B cell (primary cell): ENCODE data around the gene RABEP2. TPM values are rescaled to one million over a fixed set of nuclear protein-coding genes. Genes with fewer than 3 reads are reported as not detected.

Source experiments
- ATAC-seq: fragments of 200-7000 bp; cut with Tn5 transposase; one replicate; pipeline ENCODE4 v1.10.0; 2021; ENCODE audit warnings: low read depth, mild to moderate bottlenecking, moderate number of reproducible peaks, moderate library complexity
- CTCF ChIA-PET: fragments of 350-600 bp; sonication (Branson Sonifier 250); formaldehyde crosslinking; loops from one replicate; lab custom pipeline; 2021; ENCODE audit warnings: antibody characterized with exemption, inconsistent platforms; lab: Charles Lee
- POLR2A ChIA-PET: fragments of 350-600 bp; sonication (Branson Sonifier 250); formaldehyde crosslinking; loops from one replicate; lab custom pipeline; 2021; ENCODE audit warnings: antibody characterized with exemption; lab: Charles Lee
- DNase-seq: peaks from one replicate; pipeline ENCODE4 v3.0.0; 2013
- H2AFZ ChIP-seq: 2 replicates; pipeline ENCODE4 v1.6.1; 2012; ENCODE audit warnings: mild to moderate bottlenecking, low read depth, low read length; ENCODE audit not compliant: insufficient read depth, poor library complexity, severe bottlenecking
- H3K27ac ChIP-seq, 2 donors: 1 replicate in 1 of 2; 2 replicates in 1 of 2; pipeline ENCODE4 v1.5.1; 2012 to 2013; ENCODE audit warnings: low read length in 2 of 2, mild to moderate bottlenecking in 2 of 2, moderate library complexity in 1 of 2
- H3K27me3 ChIP-seq, 4 experiments: fragments of 200-600 bp in 1 of 4; sonication (generic) in 1 of 4; replicated peaks in 1 of 4; 1 replicate in 2 of 4; 2 replicates in 2 of 4; pipeline versions ENCODE4 v1.6.1 to v1.7.0; 2013 to 2016; ENCODE audit warnings: low read length in 3 of 4, mild to moderate bottlenecking in 2 of 4, mixed read lengths in 1 of 4, moderate library complexity in 1 of 4; ENCODE audit not compliant: insufficient read depth in 4 of 4, control insufficient read depth in 3 of 4; ENCODE audit errors: control extremely low read depth in 1 of 4
- H3K36me3 ChIP-seq, 2 experiments: replicated peaks in 1 of 2; 1 replicate in 1 of 2; 2 replicates in 1 of 2; pipeline versions ENCODE4 v1.6.1 to v1.7.1; 2013; ENCODE audit warnings: low read length in 1 of 2; ENCODE audit not compliant: insufficient read depth in 2 of 2, control insufficient read depth in 1 of 2; ENCODE audit errors: control extremely low read depth in 1 of 2, extremely low read depth in 1 of 2
- H3K4me1 ChIP-seq, 2 donors: fragments of 200-600 bp in 1 of 2; sonication (generic) in 1 of 2; 1 replicate in 1 of 2; 2 replicates in 1 of 2; pipeline versions ENCODE4 v1.5.1 to v1.6.1; 2013 to 2017; ENCODE audit warnings: low read length in 2 of 2; ENCODE audit not compliant: control insufficient read depth in 2 of 2, insufficient read depth in 2 of 2
- H3K4me2 ChIP-seq: replicated peaks from 2 replicates; pipeline ENCODE3; 2012; ENCODE audit warnings: mild to moderate bottlenecking, low read depth, low read length; ENCODE audit not compliant: poor library complexity, severe bottlenecking
- H3K4me3 ChIP-seq, 5 experiments: fragments of 200-600 bp in 1 of 5; sonication (generic) in 1 of 5; 1 replicate in 3 of 5; 2 replicates in 2 of 5; pipeline versions ENCODE4 v1.5.1 to v1.7.0; 2011 to 2016; ENCODE audit warnings: low read length in 4 of 5, mild to moderate bottlenecking in 4 of 5, low read depth in 2 of 5, control low read depth in 1 of 5, moderate library complexity in 1 of 5; ENCODE audit not compliant: insufficient read depth in 1 of 5; ENCODE audit errors: control extremely low read depth in 1 of 5, extremely low read depth in 1 of 5
- H3K79me2 ChIP-seq: fragments of 200-600 bp; sonication (generic); one replicate; pipeline ENCODE4 v1.6.0; 2016; ENCODE audit warnings: low read length; ENCODE audit not compliant: control insufficient read depth, insufficient read depth
- H3K9ac ChIP-seq: fragments of 200-600 bp; sonication (generic); 2 replicates; pipeline ENCODE4 v1.6.1; 2017; ENCODE audit warnings: mild to moderate bottlenecking, low read length, moderate library complexity
- H3K9me3 ChIP-seq, 3 donors: one replicate each; pipeline versions ENCODE4 v1.6.1 to v1.7.1; 2013; ENCODE audit warnings: low read length in 2 of 3; ENCODE audit not compliant: control insufficient read depth in 2 of 3, insufficient read depth in 1 of 3; ENCODE audit errors: control extremely low read depth in 1 of 3
- H4K20me1 ChIP-seq: 2 replicates; pipeline ENCODE4 v1.6.0; 2012; ENCODE audit warnings: mild to moderate bottlenecking, low read length; ENCODE audit not compliant: insufficient read depth, control insufficient read depth, poor library complexity, severe bottlenecking
- H3K27ac Mint-ChIP-seq: one replicate; pipeline ENCODE4 v1.8.0; 2021; ENCODE audit warnings: mixed read lengths
- H3K27me3 Mint-ChIP-seq: one replicate; pipeline ENCODE4 v1.8.0; 2021; ENCODE audit warnings: mixed read lengths
- H3K4me1 Mint-ChIP-seq: one replicate; pipeline ENCODE4 v1.8.0; 2021; ENCODE audit warnings: mixed read lengths
- H3K4me3 Mint-ChIP-seq: one replicate; pipeline ENCODE4 v1.8.0; 2021; ENCODE audit warnings: mixed read lengths
- H3K9me3 Mint-ChIP-seq: one replicate; pipeline ENCODE4 v1.8.0; 2022; ENCODE audit warnings: mixed read lengths; ENCODE audit not compliant: insufficient read depth
- CTCF ChIP-seq: fragments of 200-600 bp; IDR thresholded peaks from one replicate; pipeline ENCODE4 v1.8.0; 2022; ENCODE audit warnings: antibody characterized with exemption, mild to moderate bottlenecking
- EZH2 ChIP-seq: IDR thresholded peaks from 2 replicates; pipeline ENCODE4 v1.6.1; 2012; ENCODE audit warnings: borderline replicate concordance, low read depth, mild to moderate bottlenecking, moderate library complexity, low read length; ENCODE audit not compliant: insufficient read depth, poor library complexity, severe bottlenecking
- WGBS: methylation state at CpG from one replicate; pipeline ENCODE4 v1.1.5; 2013; ENCODE audit warnings: missing lambda C conversion rate; ENCODE audit not compliant: insufficient coverage; 5-methylcytosine and 5-hydroxymethylcytosine counted together
- intact Hi-C: fragments of 100-400 bp; cut with micrococcal nuclease; formaldehyde crosslinking; loops from one replicate; pipeline ENCODE4 v1.10.0; 2022
- polyA plus RNA-seq: library from polyadenylated mRNA; depleted of rRNA; stranded (reverse); fragments of >200 nt; gene quantifications from 2 replicates; pipeline ENCODE4 v1.2.3, GENCODE V29; 2012
- total RNA-seq, 2 donors: library from RNA; stranded (reverse); fragments of 120-200 nt in 1 of 2; gene quantifications; 1 replicate in 1 of 2; 2 replicates in 1 of 2; pipeline versions ENCODE4 v1.2.3 to v1.2.4, GENCODE V29; 2013 to 2022

Gene RABEP2
- total and polyA plus RNA-seq, 2 donors (not counting 1 experiment from before 2014, with no cell fraction given): 136 to 178 TPM

GRCh38 chr16:28867241-28867640 lies 57.8 kb downstream of the RABEP2 start:
- ATAC-seq: no peak
- H3K9me3 Mint-ChIP-seq: no peaks in the 10 kb centered on the region
- Histone ChIP-seq H3K9ac (no peak overlapping the region), H3K27ac (no peak overlapping the region), H3K9me3 (no peaks in the 10 kb centered on the region), H3K4me3 (no peak overlapping the region), H3K36me3 (peaks cover 2 to 36% of the 10 kb centered on the region in 2 experiments), H3K4me2 (no peak overlapping the region), H2AFZ (no peak overlapping the region), H3K4me1 (peaks cover 5 to 24% of the 10 kb centered on the region in 2 donors), H3K27me3 (no peaks in the 10 kb centered on the region), H3K79me2 (peaks cover 4% of the 10 kb centered on the region), H4K20me1 (peaks cover 28% of the 10 kb centered on the region)
- intact Hi-C loops: no loop called here
- DNase-seq: no peak
- 83% methylated on average over 2 of the region's 13 CpGs for WGBS
- POLR2A ChIA-PET: no interaction called here
- H3K27ac Mint-ChIP-seq: no peak overlapping the region
- H3K27me3 Mint-ChIP-seq: no peaks in the 10 kb centered on the region
- TF ChIP-seq EZH2: no peak
- no peak for TF ChIP-seq CTCF
- H3K4me3 Mint-ChIP-seq: no peak overlapping the region
- CTCF ChIA-PET: interaction anchor here (1.1 kb wide), 1 partner anchor 78 kb away, joined by 3 read pairs; no protein-coding TSS in a partner anchor
- H3K4me1 Mint-ChIP-seq: peaks cover 28% of the 10 kb centered on the region

- H3K4me1 Mint-ChIP-seq: peaks cover 28% of the 10 kb centered on the region
- WGBS: 98% methylated on average over 14 of the region's 17 CpGs
- intact Hi-C loops: no loop called here
- H3K36me3 ChIP-seq: peaks cover 2 to 29% of the 10 kb centered on the region in 2 experiments
- no peak overlapping the region for H3K27ac ChIP-seq
- H3K4me1 ChIP-seq: peaks cover 5 to 25% of the 10 kb centered on the region in 2 donors
- H3K27me3 Mint-ChIP-seq: no peaks in the 10 kb centered on the region
- peaks cover 4% of the 10 kb centered on the region for H3K79me2 ChIP-seq
- CTCF ChIA-PET: no interaction called here
- DNase-seq (no peak), ATAC-seq (no peak)
- no peak overlapping the region for H2AFZ ChIP-seq
- TF ChIP-seq EZH2 (no peak), CTCF (no peak)
- H3K9me3 Mint-ChIP-seq: no peaks in the 10 kb centered on the region
- no peaks in the 10 kb centered on the region for H3K27me3 ChIP-seq
- no peaks in the 10 kb centered on the region for H3K9me3 ChIP-seq
- H3K9ac ChIP-seq: no peak overlapping the region
- H3K4me2 ChIP-seq: no peak overlapping the region
- peaks cover 28% of the 10 kb centered on the region for H4K20me1 ChIP-seq
- POLR2A ChIA-PET: interaction anchor here (0.5 to 5.1 kb wide), 2 partner anchors 19 to 43 kb away, joined by 7 to 56 read pairs; partner anchors contain the start of gene TUFM
- H3K4me3 ChIP-seq: no peak overlapping the region
- H3K27ac Mint-ChIP-seq: no peak overlapping the region
- H3K4me3 Mint-ChIP-seq: no peak overlapping the region
These were observed 58.6 kb downstream of the RABEP2 start for GRCh38 chr16:28866454-28866804.
